Hepatocyte (in vitro differentiated cells): ENCODE results near the gene WASF3. TPM values are rescaled to one million over a fixed set of nuclear protein-coding genes. Genes with fewer than 3 reads are reported as not detected.

Source experiments
- DNase-seq: peaks from one replicate; pipeline ENCODE4 v3.0.0-alpha.2; 2016; ENCODE audit warnings: low spot score
- H2AFZ ChIP-seq: fragments of 200-600 bp; sonication (generic); 2 replicates; pipeline ENCODE4 v1.6.0; 2016; ENCODE audit warnings: antibody characterized with exemption, mild to moderate bottlenecking
- H3K27ac ChIP-seq: fragments of 200-600 bp; sonication (generic); 2 replicates; pipeline ENCODE4 v1.5.1; 2016; ENCODE audit warnings: mild to moderate bottlenecking
- H3K27me3 ChIP-seq: fragments of 200-600 bp; sonication (generic); 2 replicates; pipeline ENCODE4 v1.6.1; 2016
- H3K36me3 ChIP-seq: fragments of 200-600 bp; sonication (generic); replicated peaks from 2 replicates; pipeline ENCODE4 v1.5.1; 2016; ENCODE audit warnings: low read depth; ENCODE audit not compliant: insufficient read depth
- H3K4me1 ChIP-seq: fragments of 200-600 bp; sonication (generic); 2 replicates; pipeline ENCODE4 v1.5.1; 2016; ENCODE audit warnings: mild to moderate bottlenecking, moderate library complexity; ENCODE audit not compliant: insufficient read depth
- H3K4me2 ChIP-seq: fragments of 200-600 bp; sonication (generic); 2 replicates; pipeline ENCODE4 v1.6.0; 2016
- H3K4me3 ChIP-seq: fragments of 200-600 bp; sonication (generic); 2 replicates; pipeline ENCODE4 v1.5.1; 2016; ENCODE audit warnings: mild to moderate bottlenecking
- H3K79me2 ChIP-seq: fragments of 200-600 bp; sonication (generic); 2 replicates; pipeline ENCODE4 v1.6.0; 2017; ENCODE audit warnings: mild to moderate bottlenecking
- H3K9me2 ChIP-seq: fragments of 200-600 bp; sonication (generic); replicated peaks from 2 replicates; pipeline ENCODE4 v1.6.0; 2017; ENCODE audit warnings: mild to moderate bottlenecking; ENCODE audit not compliant: insufficient read depth
- H3K9me3 ChIP-seq: fragments of 200-600 bp; sonication (generic); 2 replicates; pipeline ENCODE4 v1.5.1; 2016; ENCODE audit warnings: low read depth, mild to moderate bottlenecking
- H4K20me1 ChIP-seq: fragments of 200-600 bp; sonication (generic); 2 replicates; pipeline ENCODE4 v1.6.0; 2016; ENCODE audit warnings: mild to moderate bottlenecking; ENCODE audit not compliant: insufficient read depth, poor library complexity, severe bottlenecking
- CTCF ChIP-seq: fragments of 200-600 bp; sonication (generic); IDR thresholded peaks from 2 replicates; pipeline ENCODE4 v1.5.1; 2016; ENCODE audit warnings: antibody characterized with exemption, mild to moderate bottlenecking; ENCODE audit not compliant: poor library complexity
- EZH2 ChIP-seq: fragments of 200-600 bp; sonication (generic); IDR thresholded peaks from 2 replicates; pipeline ENCODE4 v1.6.1; 2016; ENCODE audit warnings: antibody characterized with exemption, mild to moderate bottlenecking, borderline replicate concordance
- EZH2phosphoT487 ChIP-seq: fragments of 200-600 bp; sonication (generic); IDR thresholded peaks from one replicate; pipeline ENCODE4 v1.6.1; 2018; ENCODE audit warnings: antibody characterized with exemption, mild to moderate bottlenecking, low read depth, moderate library complexity; ENCODE audit not compliant: unreplicated experiment, severe bottlenecking
- WGBS: methylation state at CpG from one replicate; pipeline ENCODE4 v1.1.6; 2016; ENCODE audit warnings: low lambda C conversion rate; ENCODE audit errors: missing lambda C conversion rate; 5-methylcytosine and 5-hydroxymethylcytosine counted together
- polyA plus RNA-seq: library from polyadenylated mRNA; unstranded; fragments of >200 nt; fragmentation: Nextera tagmentation; extraction: Ambion mirVana; gene quantifications from 2 replicates; pipeline ENCODE4 v1.2.1, GENCODE V29; 2016
- total RNA-seq: library from RNA; depleted of rRNA; stranded (reverse); fragments of >200 nt; gene quantifications from 2 replicates; pipeline ENCODE4 v1.2.3, GENCODE V29; 2014

WASF3 gene
- total and polyA plus RNA-seq, 2 experiments from 2014 or later, result 10.4 to 17.8 TPM

GRCh38 chr13:26600343-26600742, 42.9 kb downstream of the WASF3 start:
- 67% methylated on average over 1 of the region's 1 CpG for WGBS
- Histone ChIP-seq H3K4me2 (no peak overlapping the region), H3K4me1 (no peaks in the 10 kb centered on the region), H2AFZ (no peak overlapping the region), H3K4me3 (no peak overlapping the region), H3K79me2 (peaks cover 88% of the 10 kb centered on the region), H4K20me1 (peaks cover 3% of the 10 kb centered on the region), H3K27me3 (no peaks in the 10 kb centered on the region), H3K9me3 (no peaks in the 10 kb centered on the region), H3K36me3 (no peaks in the 10 kb centered on the region), H3K9me2 (no peaks in the 10 kb centered on the region), H3K27ac (no peak overlapping the region)
- no peak for DNase-seq
- TF ChIP-seq CTCF (no peak), EZH2 (no peak), EZH2phosphoT487 (no peak)

- no peak for DNase-seq
- no peak overlapping the region for H3K27ac ChIP-seq
- peaks cover 3% of the 10 kb centered on the region for H4K20me1 ChIP-seq
- H3K4me2 ChIP-seq, result no peak overlapping the region
- H3K4me3 ChIP-seq, result no peak overlapping the region
- H2AFZ ChIP-seq, result no peak overlapping the region
- no peaks in the 10 kb centered on the region for H3K36me3 ChIP-seq
- no peaks in the 10 kb centered on the region for H3K9me3 ChIP-seq
- H3K27me3 ChIP-seq, result no peaks in the 10 kb centered on the region
- H3K4me1 ChIP-seq, result no peaks in the 10 kb centered on the region
- TF ChIP-seq EZH2phosphoT487, result no peak
- no peak for TF ChIP-seq EZH2
- TF ChIP-seq CTCF, result no peak
- WGBS, result 57% methylated on average over 2 of the region's 2 CpGs
- H3K9me2 ChIP-seq, result no peaks in the 10 kb centered on the region
- H3K79me2 ChIP-seq, result peaks cover 79% of the 10 kb centered on the region
These were observed 44.2 kb downstream of the WASF3 start for GRCh38 chr13:26601669-26602068.

DNA sequence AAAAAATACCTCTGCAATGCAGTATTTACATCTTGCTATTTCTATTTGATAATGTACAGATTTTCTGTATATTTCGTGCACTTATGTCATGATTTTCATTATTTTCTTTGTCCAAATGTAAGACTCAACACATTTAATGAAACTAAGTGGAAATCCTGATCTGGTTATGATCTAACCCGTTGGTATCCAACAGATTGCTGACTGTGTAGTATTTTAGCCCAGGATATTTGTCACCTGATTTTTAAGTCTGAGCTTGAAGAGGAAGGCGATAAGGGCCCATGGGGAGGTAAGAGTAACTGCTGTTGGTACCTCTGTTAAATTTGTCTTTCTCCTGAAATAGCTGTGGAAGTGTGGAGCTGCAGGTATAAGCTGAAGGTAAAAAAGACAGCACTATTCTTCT, 45.3 kb downstream of the WASF3 start:
- Histone ChIP-seq H3K9me3 (no peaks in the 10 kb centered on the region), H2AFZ (no peak overlapping the region), H3K4me3 (no peak overlapping the region), H3K79me2 (peaks cover 82% of the 10 kb centered on the region), H3K27ac (no peak overlapping the region), H3K36me3 (no peaks in the 10 kb centered on the region), H3K27me3 (no peaks in the 10 kb centered on the region), H3K4me1 (no peaks in the 10 kb centered on the region), H3K4me2 (no peak overlapping the region), H4K20me1 (peaks cover 3% of the 10 kb centered on the region), H3K9me2 (no peaks in the 10 kb centered on the region)
- TF ChIP-seq EZH2phosphoT487, result no peak
- TF ChIP-seq CTCF, result no peak
- TF ChIP-seq EZH2, result no peak
- WGBS, result 95% methylated on average over 3 of the region's 3 CpGs
- no peak for DNase-seq
